ENCODE results near the gene HSD3B7.

GRCh38 chr16:30995927-30996323 is 10.9 kb downstream of the HSD3B7 start:
- TF ChIP-seq POLR2A (IDR thresholded peaks at IDR 0.05) (no peak), EP300 (IDR thresholded peaks at IDR 0.05) (no peak)
